ENCODE results near the gene FADS2. TPM values are rescaled to one million over a fixed set of nuclear protein-coding genes. Genes with fewer than 3 reads are reported as not detected.

The FADS2 gene
- total RNA-seq, 1 experiment from 2014 or later = 423 TPM

GRCh38 chr11:61872935-61873565 lies 45.0 kb downstream of the FADS2 start:
- TF ChIP-seq ATF3 (CRISPR knock-in tag; conservative IDR thresholded peaks at IDR 0.05) (no peak), IRF1 (CRISPR knock-in tag; IDR thresholded peaks at IDR 0.05) (no peak), ZSCAN18 (CRISPR knock-in tag; IDR thresholded peaks at IDR 0.05) (no peak)
- ChIA-PET CTCF (interaction anchor here (0.9 to 8.1 kb wide), 5 partner anchors 26 to 235 kb away, joined by 4 to 118 read pairs (median 64); no protein-coding TSS in a partner anchor), POLR2A (interaction anchor here (0.8 to 1.1 kb wide), 2 partner anchors 18 to 74 kb away, joined by 4 read pairs; partner anchors contain the start of gene FADS3)

GRCh38 chr11:61873588-61874376 lies 45.7 kb downstream of the FADS2 start:
- no peak overlapping the region for H3K27ac Mint-ChIP-seq
- ATAC-seq (no peak), DNase-seq (ENCODE audit: low spot score) (no peak)
- H3K4me3 Mint-ChIP-seq = no peak overlapping the region
- H3K27me3 Mint-ChIP-seq (ENCODE audit: low read depth) = peaks cover 9% of the 10 kb centered on the region
- no peaks in the 10 kb centered on the region for H3K36me3 Mint-ChIP-seq
- H3K9me3 Mint-ChIP-seq = no peaks in the 10 kb centered on the region
- TF ChIP-seq MLX (CRISPR knock-in tag; IDR thresholded peaks at IDR 0.05) (no peak), ETV6 (CRISPR knock-in tag; IDR thresholded peaks at IDR 0.05) (no peak), NR1H2 (CRISPR knock-in tag; IDR thresholded peaks at IDR 0.05) (no peak), ZBTB43 (CRISPR knock-in tag; IDR thresholded peaks at IDR 0.05) (no peak), ZNF219 (CRISPR knock-in tag; IDR thresholded peaks at IDR 0.05; ENCODE audit: borderline replicate concordance) (no peak), NR2C2 (CRISPR knock-in tag; IDR thresholded peaks at IDR 0.05) (no peak), ZNF263 (CRISPR knock-in tag; IDR thresholded peaks at IDR 0.05; ENCODE audit: low read depth) (no peak), E2F4 (CRISPR knock-in tag; IDR thresholded peaks at IDR 0.05; ENCODE audit: borderline replicate concordance, low read depth) (no peak), ZNF512 (CRISPR knock-in tag; IDR thresholded peaks at IDR 0.05; ENCODE audit: borderline replicate concordance) (no peak), ELF4 (CRISPR knock-in tag; IDR thresholded peaks at IDR 0.05; ENCODE audit: low read depth) (no peak), CBFB (CRISPR knock-in tag; IDR thresholded peaks at IDR 0.05; ENCODE audit: low read depth) (no peak), USF1 (CRISPR knock-in tag; IDR thresholded peaks at IDR 0.05) (no peak), ZBTB21 (CRISPR knock-in tag; IDR thresholded peaks at IDR 0.05; ENCODE audit: borderline replicate concordance) (no peak)
- POLR2A ChIA-PET = interaction anchor here (0.9 kb wide), 1 partner anchor 46 kb away, joined by 3 read pairs; no protein-coding TSS in a partner anchor
- CTCF ChIA-PET = interaction anchor here (0.9 to 8.1 kb wide), 5 partner anchors 25 to 235 kb away, joined by 4 to 118 read pairs (median 64); no protein-coding TSS in a partner anchor
- peaks cover 18% of the 10 kb centered on the region for H3K4me1 Mint-ChIP-seq

More at GRCh38 chr11:61872935-61873565, 45.0 kb downstream of the FADS2 start:
- H3K27me3 Mint-ChIP-seq (ENCODE audit: low read depth) = peaks cover 9% of the 10 kb centered on the region
- DNase-seq (ENCODE audit: low spot score) = no peak
- no peaks in the 10 kb centered on the region for H3K36me3 Mint-ChIP-seq
- H3K27ac Mint-ChIP-seq = no peak overlapping the region
- no peak for ATAC-seq
- peaks cover 18% of the 10 kb centered on the region for H3K4me1 Mint-ChIP-seq
- no peaks in the 10 kb centered on the region for H3K9me3 Mint-ChIP-seq
- H3K4me3 Mint-ChIP-seq = no peak overlapping the region

All from WTC11 (cell line).